Fibroblast of lung (primary cell): ENCODE results near the gene STPG2.

Source experiments
- EZH2 ChIP-seq: IDR thresholded peaks from 2 replicates; pipeline ENCODE4 v1.5.1; 2012; ENCODE audit warnings: low read length, control low read depth, mild to moderate bottlenecking; ENCODE audit errors: missing control alignments
- TF ChIP-seq, protein P1 (sequence below), 2 donors: IDR thresholded peaks in 1 of 2; conservative IDR thresholded peaks in 1 of 2; 1 replicate in 1 of 2; 2 replicates in 1 of 2; pipeline ENCODE4 v1.5.1; 2011 to 2012; ENCODE audit warnings: low read length in 2 of 2, control low read depth in 1 of 2, inconsistent platforms in 1 of 2, low read depth in 1 of 2, mild to moderate bottlenecking in 1 of 2

- TF ChIP-seq, protein P1, sequence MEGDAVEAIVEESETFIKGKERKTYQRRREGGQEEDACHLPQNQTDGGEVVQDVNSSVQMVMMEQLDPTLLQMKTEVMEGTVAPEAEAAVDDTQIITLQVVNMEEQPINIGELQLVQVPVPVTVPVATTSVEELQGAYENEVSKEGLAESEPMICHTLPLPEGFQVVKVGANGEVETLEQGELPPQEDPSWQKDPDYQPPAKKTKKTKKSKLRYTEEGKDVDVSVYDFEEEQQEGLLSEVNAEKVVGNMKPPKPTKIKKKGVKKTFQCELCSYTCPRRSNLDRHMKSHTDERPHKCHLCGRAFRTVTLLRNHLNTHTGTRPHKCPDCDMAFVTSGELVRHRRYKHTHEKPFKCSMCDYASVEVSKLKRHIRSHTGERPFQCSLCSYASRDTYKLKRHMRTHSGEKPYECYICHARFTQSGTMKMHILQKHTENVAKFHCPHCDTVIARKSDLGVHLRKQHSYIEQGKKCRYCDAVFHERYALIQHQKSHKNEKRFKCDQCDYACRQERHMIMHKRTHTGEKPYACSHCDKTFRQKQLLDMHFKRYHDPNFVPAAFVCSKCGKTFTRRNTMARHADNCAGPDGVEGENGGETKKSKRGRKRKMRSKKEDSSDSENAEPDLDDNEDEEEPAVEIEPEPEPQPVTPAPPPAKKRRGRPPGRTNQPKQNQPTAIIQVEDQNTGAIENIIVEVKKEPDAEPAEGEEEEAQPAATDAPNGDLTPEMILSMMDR (conservative IDR thresholded peaks at IDR 0.05 in 1 of 2, IDR thresholded peaks at IDR 0.05 in 1 of 2; ENCODE audit: low read depth in 1 of 2, low read length in 2 of 2) = no peak
- TF ChIP-seq EZH2 = no peak
Observed at GRCh38 chr4:97670703-97671269, 472.5 kb downstream of the STPG2 start.
